GM13976 (cell line): Measurements from ENCODE around the gene RASGRF2.

Experiments
- DNase-seq: peaks from one replicate; pipeline ENCODE4 v3.0.0; 2012; ENCODE audit warnings: low spot score
- in situ Hi-C: fragments of 300-500 bp; cut with MboI; formaldehyde crosslinking; loops from one replicate; pipeline ENCODE4 v1.12.0; 2022; ENCODE audit warnings: low sequenced_read_pairs, mixed read lengths, inconsistent platforms; ENCODE audit not compliant: unreplicated experiment
- TF ChIP-seq, protein P1 (sequence below): IDR thresholded peaks from 2 replicates; pipeline ENCODE4 v1.5.1; 2012; ENCODE audit warnings: borderline replicate concordance, mild to moderate bottlenecking; ENCODE audit not compliant: insufficient read depth; ENCODE audit errors: extremely low read depth, missing control alignments, control extremely low read depth

RASGRF2 gene

DNA sequence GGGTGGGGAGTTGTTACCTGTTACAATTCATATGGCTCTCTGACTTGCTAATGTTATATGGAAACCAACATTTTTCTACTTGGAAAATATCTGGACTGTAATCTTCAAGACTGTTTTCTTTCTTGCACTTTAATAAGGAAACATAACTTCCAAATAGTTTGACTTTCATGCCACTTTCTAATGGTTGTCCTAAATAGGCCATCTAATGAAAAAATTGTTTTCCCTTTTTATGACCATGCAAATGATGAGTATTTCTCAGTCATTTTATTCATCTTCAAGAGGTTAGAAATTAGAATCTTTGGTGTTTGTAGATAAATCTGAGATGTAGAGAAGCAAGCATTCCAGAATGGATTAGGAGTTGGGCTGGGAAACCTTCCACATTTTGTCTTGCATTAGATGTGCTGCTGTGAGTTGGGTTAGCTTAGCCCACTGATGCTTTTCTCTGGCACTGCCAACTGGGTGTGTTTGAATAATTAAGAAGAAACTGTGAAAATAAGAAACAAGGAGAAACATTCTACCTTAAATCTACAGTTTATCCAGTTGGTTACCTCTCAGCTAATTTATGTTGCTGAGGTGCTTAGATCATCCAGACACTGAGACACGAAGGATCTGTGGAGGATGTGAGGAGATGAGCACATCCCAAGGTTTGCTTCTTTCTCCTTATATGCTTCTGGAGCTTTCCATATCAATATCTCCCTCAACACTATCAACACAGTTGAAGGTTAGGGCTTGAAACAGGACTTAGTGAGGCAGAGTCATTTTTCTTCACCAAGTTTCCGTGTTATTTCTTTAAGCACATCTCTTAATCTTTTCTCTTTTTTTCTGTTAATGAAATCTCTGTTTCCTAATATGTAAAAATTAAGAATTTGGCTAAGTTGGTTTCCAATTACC lies 2.7 kb downstream of the RASGRF2 start:
- TF ChIP-seq, protein P1, sequence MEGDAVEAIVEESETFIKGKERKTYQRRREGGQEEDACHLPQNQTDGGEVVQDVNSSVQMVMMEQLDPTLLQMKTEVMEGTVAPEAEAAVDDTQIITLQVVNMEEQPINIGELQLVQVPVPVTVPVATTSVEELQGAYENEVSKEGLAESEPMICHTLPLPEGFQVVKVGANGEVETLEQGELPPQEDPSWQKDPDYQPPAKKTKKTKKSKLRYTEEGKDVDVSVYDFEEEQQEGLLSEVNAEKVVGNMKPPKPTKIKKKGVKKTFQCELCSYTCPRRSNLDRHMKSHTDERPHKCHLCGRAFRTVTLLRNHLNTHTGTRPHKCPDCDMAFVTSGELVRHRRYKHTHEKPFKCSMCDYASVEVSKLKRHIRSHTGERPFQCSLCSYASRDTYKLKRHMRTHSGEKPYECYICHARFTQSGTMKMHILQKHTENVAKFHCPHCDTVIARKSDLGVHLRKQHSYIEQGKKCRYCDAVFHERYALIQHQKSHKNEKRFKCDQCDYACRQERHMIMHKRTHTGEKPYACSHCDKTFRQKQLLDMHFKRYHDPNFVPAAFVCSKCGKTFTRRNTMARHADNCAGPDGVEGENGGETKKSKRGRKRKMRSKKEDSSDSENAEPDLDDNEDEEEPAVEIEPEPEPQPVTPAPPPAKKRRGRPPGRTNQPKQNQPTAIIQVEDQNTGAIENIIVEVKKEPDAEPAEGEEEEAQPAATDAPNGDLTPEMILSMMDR, result no peak
- no peak for DNase-seq
- in situ Hi-C loops, result no loop called here

DNA sequence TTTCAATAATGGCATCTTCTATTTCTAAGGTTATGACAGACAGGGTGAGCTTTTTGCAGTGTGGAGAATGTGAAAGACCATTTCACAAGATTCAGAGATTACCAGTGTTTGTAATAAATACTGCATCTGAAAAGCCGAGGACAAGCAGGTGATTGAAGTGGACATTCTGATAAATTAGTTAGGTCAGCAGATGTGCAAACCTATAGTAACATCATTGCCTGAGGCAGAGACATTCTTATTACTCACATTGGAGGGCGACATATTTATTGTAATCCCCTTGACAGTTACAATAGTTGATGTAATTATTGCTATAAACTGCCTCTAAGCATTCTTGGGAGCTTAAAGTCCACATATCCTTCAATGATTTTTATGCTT lies 3.3 kb downstream of the RASGRF2 start:
- TF ChIP-seq, protein P1, result no peak
- in situ Hi-C loops, result no loop called here
- no peak for DNase-seq

DNA sequence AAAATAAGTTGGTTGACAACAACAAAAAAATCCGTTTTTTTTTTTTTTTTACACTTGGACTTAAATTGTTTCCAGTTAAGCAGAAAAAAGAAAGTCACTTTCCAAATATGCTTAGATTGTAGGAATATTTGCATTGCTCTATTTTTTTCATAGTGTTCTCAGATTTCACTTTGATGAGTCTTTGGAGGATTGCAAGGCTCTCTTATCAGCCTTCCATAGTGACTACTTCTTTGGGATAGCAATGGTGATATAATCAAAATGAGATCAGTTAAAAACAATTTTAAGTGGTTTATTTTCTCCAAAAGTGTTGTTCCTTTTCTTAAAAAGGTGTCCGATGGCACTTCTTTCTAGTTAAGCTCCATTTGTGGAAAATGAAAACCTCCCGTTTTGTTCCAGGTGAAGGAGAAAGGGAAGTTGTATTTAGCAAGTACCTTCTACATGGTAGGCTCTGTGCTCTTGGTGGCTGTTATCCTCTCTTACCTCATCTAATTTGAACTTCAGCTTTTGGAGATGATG lies 3.9 kb downstream of the RASGRF2 start:
- TF ChIP-seq, protein P1, result no peak
- DNase-seq, result no peak
- in situ Hi-C loops, result no loop called here

DNA sequence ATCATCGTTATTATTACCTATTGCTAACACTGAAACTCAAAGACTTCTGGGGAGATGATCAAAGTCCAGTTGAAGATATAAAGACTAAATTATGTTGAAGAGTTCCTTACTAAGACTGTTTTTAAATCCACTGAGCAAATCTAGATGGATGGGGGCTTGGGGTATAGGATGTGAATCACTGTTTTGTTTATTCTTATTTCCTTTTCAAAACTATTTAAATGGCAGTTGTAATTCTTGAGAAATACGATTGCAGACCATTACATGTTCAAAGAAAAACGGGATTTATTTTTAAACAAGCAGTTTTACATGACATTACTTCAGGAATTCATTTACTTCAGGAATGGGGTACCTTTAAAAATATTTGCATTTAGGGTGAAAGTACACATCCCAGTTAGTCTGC lies 4.3 kb downstream of the RASGRF2 start:
- in situ Hi-C loops, result no loop called here
- DNase-seq, result no peak
- TF ChIP-seq, protein P1, result no peak

DNA sequence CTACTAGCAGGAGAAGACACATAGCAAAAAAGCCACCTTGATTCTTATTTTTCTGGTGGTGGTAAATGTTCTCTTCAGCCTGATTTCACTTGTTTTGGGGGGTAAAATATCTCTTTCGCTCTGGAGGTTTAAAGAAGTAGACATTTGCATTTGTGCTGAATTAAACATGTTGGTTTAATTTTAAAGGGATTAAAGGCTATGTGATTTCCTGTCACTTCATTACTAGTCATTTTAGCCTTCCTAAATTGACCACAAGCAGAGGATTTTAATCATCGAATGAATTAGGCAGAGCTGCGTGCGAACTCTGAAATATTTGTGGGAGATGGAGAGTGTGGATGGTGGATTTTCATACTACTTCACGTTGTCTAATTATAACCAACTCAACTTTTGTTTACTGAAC lies 4.8 kb downstream of the RASGRF2 start:
- TF ChIP-seq, protein P1, result no peak
- no peak for DNase-seq
- in situ Hi-C loops, result no loop called here

DNA sequence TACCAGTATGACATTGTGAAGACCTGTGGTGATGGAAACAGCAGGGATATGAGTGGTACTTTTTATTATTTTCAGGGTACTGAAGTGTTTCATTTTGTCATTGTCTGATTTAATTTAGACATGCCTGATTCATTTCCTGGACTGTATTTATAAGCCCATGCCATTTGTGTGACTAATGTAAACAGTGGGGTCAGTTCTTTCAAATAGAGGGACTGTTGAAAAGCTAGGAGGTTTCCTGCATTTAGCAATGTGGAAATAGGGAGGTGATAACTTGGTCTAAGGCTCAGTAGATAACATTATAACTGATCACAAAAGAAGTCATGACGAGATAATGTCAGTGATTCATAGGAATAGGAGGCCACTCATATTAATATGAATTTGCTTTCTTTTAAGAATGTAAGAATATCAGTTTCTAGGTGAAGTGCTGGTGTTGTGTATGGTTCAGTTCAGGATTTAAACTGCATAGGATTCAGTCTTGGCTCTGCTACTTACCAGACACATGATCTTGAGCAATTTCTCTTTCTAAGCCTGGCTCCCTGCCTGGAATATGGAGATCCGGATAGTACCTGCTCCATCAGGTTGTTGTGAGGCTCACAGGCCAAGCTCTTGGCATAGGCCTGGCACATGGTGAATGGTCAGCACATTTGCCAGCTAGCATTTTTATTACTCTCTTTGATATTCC lies 7.5 kb downstream of the RASGRF2 start:
- in situ Hi-C loops, result no loop called here
- no peak for DNase-seq
- TF ChIP-seq, protein P1, result no peak
